Measurements from ENCODE around the gene CBY1.

- TF ChIP-seq CTCF (IDR thresholded peaks at IDR 0.05): no peak
- no peak for TF ChIP-seq POLR2A (IDR thresholded peaks at IDR 0.05)
These were observed 57.5 kb downstream of the CBY1 start for GRCh38 chr22:38713921-38714320.
